Kidney (tissue), 14 donors: ENCODE results near the gene SYPL2. TPM values are rescaled to one million over a fixed set of nuclear protein-coding genes. Genes with fewer than 3 reads are reported as not detected.

Experiments used
- DNase-seq, 5 donors: peaks; one replicate each; pipeline ENCODE4 v3.0.0-alpha.2; 2013 to 2020
- FAIRE-seq: peaks from 2 replicates; lab custom pipeline; 2012; peaks lifted over from hg19 to GRCh38; lab: Jason Lieb, UNC
- H3K27ac ChIP-seq, 2 donors: one replicate each; pipeline ENCODE4 v1.7.0; 2013; ENCODE audit warnings: low read depth in 2 of 2, low read length in 2 of 2, inconsistent platforms in 1 of 2
- H3K27me3 ChIP-seq: one replicate; pipeline ENCODE4 v1.7.1; 2013; ENCODE audit warnings: low read length, inconsistent platforms; ENCODE audit not compliant: control insufficient read depth, insufficient read depth
- H3K36me3 ChIP-seq, 3 donors: one replicate each; pipeline versions ENCODE4 v1.7.0 to v1.7.1; 2013; ENCODE audit warnings: low read length in 3 of 3, control low read depth in 1 of 3, inconsistent platforms in 1 of 3; ENCODE audit not compliant: insufficient read depth in 3 of 3, control insufficient read depth in 2 of 3
- H3K4me1 ChIP-seq, 3 donors: one replicate each; pipeline versions ENCODE4 v1.7.0 to v1.7.1; 2013; ENCODE audit warnings: low read length in 3 of 3, inconsistent platforms in 1 of 3, low read depth in 1 of 3; ENCODE audit not compliant: control insufficient read depth in 2 of 3, insufficient read depth in 2 of 3
- H3K4me3 ChIP-seq, 3 donors: one replicate each; pipeline versions ENCODE4 v1.7.0 to v1.8.1; 2013; ENCODE audit warnings: low read length in 3 of 3, control low read depth in 1 of 3, inconsistent platforms in 1 of 3
- H3K9ac ChIP-seq, 3 donors: one replicate each; pipeline versions ENCODE4 v1.7.0 to v1.7.1; 2013; ENCODE audit warnings: low read length in 3 of 3, control low read depth in 1 of 3, inconsistent platforms in 1 of 3
- H3K9me3 ChIP-seq, 3 donors: one replicate each; pipeline versions ENCODE4 v1.7.0 to v1.7.1; 2013; ENCODE audit warnings: low read length in 3 of 3, control low read depth in 1 of 3, inconsistent platforms in 1 of 3; ENCODE audit not compliant: control insufficient read depth in 2 of 3, insufficient read depth in 1 of 3
- CTCF ChIP-seq: IDR thresholded peaks from 3 replicates; pipeline ENCODE4 v1.5.1; 2012; ENCODE audit warnings: mild to moderate bottlenecking, moderate library complexity, borderline replicate concordance; ENCODE audit not compliant: insufficient read depth; ENCODE audit errors: extremely low read depth
- intact Hi-C: fragments of 100-400 bp; cut with DNase I; formaldehyde crosslinking; loops from one replicate; pipeline ENCODE4 v1.11.1; 2022
- polyA plus RNA-seq: library from polyadenylated mRNA; stranded (reverse); fragments of 350-450 nt; fragmentation: Illumina TruSeq; extraction: RNeasy Lipid Tissue Mini Kit (QIAGEN cat#74804); gene quantifications from one replicate; pipeline ENCODE4 v1.2.3, GENCODE V29; 2014; ENCODE audit warnings: low read depth, low replicate concordance; ENCODE audit not compliant: insufficient read depth
- total RNA-seq: library from RNA; stranded (reverse); fragmentation: NEBNext Ultra II Directional; extraction: Animal tissue kit (Norgen Biotek cat#: 25700); gene quantifications from one replicate; pipeline ENCODE4 v1.2.1, GENCODE V29; 2021
- donor health status: control.
- donor health status: control.
- donor health status: control.
- donor health status: control.
- donor health status: control.
- donor health status: DM: yes; HTN: yes; CAD: no.
- donor health status: Normal renal cell carcinoma (clear cell type).

The SYPL2 gene
- total and polyA plus RNA-seq, 2 donors from 2014 or later: 6.7 to 9.8 TPM

- H3K27me3 ChIP-seq: no peaks in the 10 kb centered on the region
- H3K9me3 ChIP-seq: no peaks in the 10 kb centered on the region
- no peak overlapping the region for H3K9ac ChIP-seq
- FAIRE-seq (no peak), DNase-seq (no peak)
- H3K4me1 ChIP-seq: peaks cover 0 to 4% (median 0%) of the 10 kb centered on the region in 3 donors
- intact Hi-C loops: loop anchor here (10.0 kb wide), 1 partner anchor 103 kb away; the partner anchor contains the start of gene PSMA5
- no peak overlapping the region for H3K27ac ChIP-seq
- TF ChIP-seq CTCF: no peak
- no peaks in the 10 kb centered on the region for H3K36me3 ChIP-seq
- no peak overlapping the region for H3K4me3 ChIP-seq
Measured at GRCh38 chr1:109527846-109528695, 61.7 kb downstream of the SYPL2 start.

- Histone ChIP-seq H3K36me3 (no peaks in the 10 kb centered on the region), H3K4me1 (peaks cover 0 to 4% (median 0%) of the 10 kb centered on the region in 3 donors), H3K9ac (no peak overlapping the region), H3K27ac (no peak overlapping the region), H3K9me3 (no peaks in the 10 kb centered on the region), H3K27me3 (no peaks in the 10 kb centered on the region), H3K4me3 (no peak overlapping the region)
- FAIRE-seq (no peak), DNase-seq (no peak)
- intact Hi-C loops: loop anchor here (10.0 kb wide), 1 partner anchor 104 kb away; the partner anchor contains the start of gene PSMA5
- no peak for TF ChIP-seq CTCF
Measured at GRCh38 chr1:109528712-109529111, 62.4 kb downstream of the SYPL2 start.

GRCh38 chr1:109529881-109530456 is 63.6 kb downstream of the SYPL2 start:
- Histone ChIP-seq H3K27me3 (no peaks in the 10 kb centered on the region), H3K27ac (no peak overlapping the region), H3K36me3 (no peaks in the 10 kb centered on the region), H3K4me1 (peaks cover 0 to 4% (median 0%) of the 10 kb centered on the region in 3 donors), H3K4me3 (no peak overlapping the region), H3K9me3 (no peaks in the 10 kb centered on the region), H3K9ac (peak overlapping the region in 1 of 3 donors; percentile 19)
- DNase-seq (peak in 3 of 5 donors; percentile 56 to 70 (median 56)), FAIRE-seq (no peak)
- intact Hi-C loops: loop anchor here (5.0 to 10.0 kb wide), 3 partner anchors 38 to 105 kb away; partner anchors contain the start of genes CYB561D1 and PSMA5
- TF ChIP-seq CTCF: no peak
